ENCODE data around the gene PLA2G6. TPM values are rescaled to one million over a fixed set of nuclear protein-coding genes. Genes with fewer than 3 reads are reported as not detected.

Gene PLA2G6
- total and polyA plus RNA-seq, 9 of the 15 experiments (the other 6 are each of a cell fraction or from before 2014, with no cell fraction given) = 0.11 to 12.2 (median 9.7) TPM

DNA sequence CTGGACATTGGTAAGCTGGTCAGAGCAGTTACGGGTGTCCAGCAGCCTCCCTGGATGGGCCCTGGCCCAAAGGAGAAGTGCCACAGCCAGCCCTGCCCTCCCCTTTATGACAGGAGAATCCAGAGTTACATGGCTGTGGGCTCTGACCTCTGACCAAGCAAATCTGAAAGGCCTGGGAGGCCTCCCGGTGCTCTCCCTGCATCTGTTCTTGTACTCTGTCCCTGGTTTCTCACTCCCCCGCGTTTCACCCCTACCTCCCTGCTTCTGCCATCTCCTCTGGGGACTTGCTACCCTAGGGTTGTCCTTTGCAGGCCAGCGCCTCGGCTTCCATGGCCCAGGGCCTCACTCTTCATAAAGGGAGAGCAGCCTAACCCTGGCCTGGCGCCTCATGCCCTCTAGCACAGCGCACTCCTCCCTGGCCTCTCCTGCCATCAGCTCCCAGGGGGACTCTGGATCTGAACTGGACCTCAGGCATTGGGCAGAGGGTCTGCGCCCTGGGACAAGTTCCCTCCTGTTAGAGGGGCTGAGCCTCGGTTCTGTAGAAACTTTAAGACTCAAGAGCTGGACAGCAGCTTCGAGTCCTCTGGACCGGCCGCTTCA, 113.8 kb downstream of the PLA2G6 start:
- no peaks in the 10 kb centered on the region for H4K20me1 ChIP-seq (replicated peaks; ENCODE audit: control insufficient read depth, insufficient read depth, low read length)
- H3K27me3 ChIP-seq (ENCODE audit: control insufficient read depth in 2 of 2, insufficient read depth in 2 of 2, low read length in 2 of 2) = no peaks in the 10 kb centered on the region
- ATAC-seq (no peak), FAIRE-seq (no peak), DNase-seq (ENCODE audit: extremely low read depth in 1 of 4, low spot score in 3 of 4) (no peak)
- H3K27ac ChIP-seq (ENCODE audit: extremely low read depth, low read depth, low read length) = no peak overlapping the region
- H3K9me3 ChIP-seq (replicated peaks; ENCODE audit: control insufficient read depth, insufficient read depth, low read depth, low read length) = no peaks in the 10 kb centered on the region
- in situ Hi-C loops (cut with MboI) (loop anchor here (10.0 to 25.0 kb wide), 3 partner anchors 287 to 944 kb away; partner anchors contain the start of genes APOBEC3C and APOBEC3D), intact Hi-C loops (cut with micrococcal nuclease) (no loop called here)
- H3K9ac ChIP-seq (ENCODE audit: insufficient read depth in 1 of 2, low read depth in 2 of 2, low read length in 2 of 2) = no peak overlapping the region
- H3K9me1 ChIP-seq (ENCODE audit: control insufficient read depth, insufficient read depth, low read length) = no peaks in the 10 kb centered on the region
- TF ChIP-seq ZNF324 (CRISPR knock-in tag; IDR thresholded peaks at IDR 0.05) (no peak), HDAC1 (IDR thresholded peaks at IDR 0.05) (no peak), SMAD4 (CRISPR knock-in tag; conservative IDR thresholded peaks at IDR 0.05) (no peak), NCOA6 (IDR thresholded peaks at IDR 0.05) (no peak)
- TF ChIP-seq, protein P1, sequence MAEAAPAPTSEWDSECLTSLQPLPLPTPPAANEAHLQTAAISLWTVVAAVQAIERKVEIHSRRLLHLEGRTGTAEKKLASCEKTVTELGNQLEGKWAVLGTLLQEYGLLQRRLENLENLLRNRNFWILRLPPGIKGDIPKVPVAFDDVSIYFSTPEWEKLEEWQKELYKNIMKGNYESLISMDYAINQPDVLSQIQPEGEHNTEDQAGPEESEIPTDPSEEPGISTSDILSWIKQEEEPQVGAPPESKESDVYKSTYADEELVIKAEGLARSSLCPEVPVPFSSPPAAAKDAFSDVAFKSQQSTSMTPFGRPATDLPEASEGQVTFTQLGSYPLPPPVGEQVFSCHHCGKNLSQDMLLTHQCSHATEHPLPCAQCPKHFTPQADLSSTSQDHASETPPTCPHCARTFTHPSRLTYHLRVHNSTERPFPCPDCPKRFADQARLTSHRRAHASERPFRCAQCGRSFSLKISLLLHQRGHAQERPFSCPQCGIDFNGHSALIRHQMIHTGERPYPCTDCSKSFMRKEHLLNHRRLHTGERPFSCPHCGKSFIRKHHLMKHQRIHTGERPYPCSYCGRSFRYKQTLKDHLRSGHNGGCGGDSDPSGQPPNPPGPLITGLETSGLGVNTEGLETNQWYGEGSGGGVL (CRISPR knock-in tag; IDR thresholded peaks at IDR 0.05) = no peak
- BruUV-seq (replicated peaks) = no TSS peak
- 54% methylated on average over 5 of the region's 13 CpGs for WGBS (ENCODE audit: insufficient coverage, low coverage, missing lambda C conversion rate)
- ChIA-PET POLR2A (interaction anchor here (0.9 to 1.2 kb wide), 3 partner anchors 8 to 51 kb away, joined by 3 to 5 read pairs (median 3); no protein-coding TSS in a partner anchor), CTCF (ENCODE audit: low intra/inter-chr PET ratio) (no interaction called here)
- no peak overlapping the region for H3K4me2 ChIP-seq (ENCODE audit: insufficient read depth, low read length)
- peaks cover 0 to 10% of the 10 kb centered on the region in 2 experiments; a peak in 2 of 5 replicates for H3K4me1 ChIP-seq (replicated peaks in 1 of 2; ENCODE audit: control insufficient read depth in 2 of 2, insufficient read depth in 2 of 2, low read length in 2 of 2)
- H3K4me3 ChIP-seq = no peak overlapping the region
- H3K79me2 ChIP-seq (ENCODE audit: control insufficient read depth, insufficient read depth, low read length) = no peaks in the 10 kb centered on the region
- H3K36me3 ChIP-seq (ENCODE audit: control insufficient read depth, insufficient read depth, low read length) = no peaks in the 10 kb centered on the region
- H2AFZ ChIP-seq (ENCODE audit: low read depth, low read length) = no peak overlapping the region

Measured in K562 (cell line).